Astrocyte (in vitro differentiated cells and primary cell): Measurements from ENCODE around the gene ITPK1. TPM values are rescaled to one million over a fixed set of nuclear protein-coding genes. Genes with fewer than 3 reads are reported as not detected.
A peak's percentile ranks its signal among the peaks of the same experiment; 100 is the strongest.

Source experiments
- DNase-seq: peaks from one replicate; pipeline ENCODE4 v3.0.0-alpha.2; 2010; ENCODE audit warnings: low read depth
- FAIRE-seq: peaks from 2 replicates; lab custom pipeline; 2011; peaks lifted over from hg19 to GRCh38; lab: Jason Lieb, UNC
- H2AFZ ChIP-seq: 2 replicates; pipeline ENCODE4 v1.6.0; 2012; ENCODE audit warnings: low read depth, low read length, inconsistent platforms
- H3K27ac ChIP-seq: 2 replicates; pipeline ENCODE4 v1.5.1; 2011; ENCODE audit warnings: low read depth, low read length, inconsistent platforms
- H3K27me3 ChIP-seq: 2 replicates; pipeline ENCODE4 v1.6.0; 2011; ENCODE audit warnings: low read length, inconsistent platforms; ENCODE audit not compliant: insufficient read depth
- H3K36me3 ChIP-seq: 2 replicates; pipeline ENCODE4 v1.5.1; 2011; ENCODE audit warnings: low read length, inconsistent platforms; ENCODE audit not compliant: insufficient read depth
- H3K4me1 ChIP-seq: 2 replicates; pipeline ENCODE4 v1.5.1; 2011; ENCODE audit warnings: low read length, inconsistent platforms; ENCODE audit not compliant: insufficient read depth
- H3K4me2 ChIP-seq: 2 replicates; pipeline ENCODE4 v1.6.0; 2012; ENCODE audit warnings: low read length, inconsistent platforms
- H3K4me3 ChIP-seq: 2 replicates; pipeline ENCODE4 v1.5.1; 2011; ENCODE audit warnings: low read depth, mild to moderate bottlenecking, low read length, inconsistent platforms; ENCODE audit not compliant: insufficient read depth
- H3K79me2 ChIP-seq: 2 replicates; pipeline ENCODE4 v1.6.0; 2012; ENCODE audit warnings: mild to moderate bottlenecking, low read length, inconsistent platforms; ENCODE audit not compliant: insufficient read depth
- H3K9ac ChIP-seq: 2 replicates; pipeline ENCODE4 v1.6.0; 2012; ENCODE audit warnings: mild to moderate bottlenecking, low read length, inconsistent platforms
- H3K9me3 ChIP-seq: 2 replicates; pipeline ENCODE4 v1.5.1; 2012; ENCODE audit warnings: low read depth, mild to moderate bottlenecking, low read length, inconsistent platforms; ENCODE audit not compliant: insufficient read depth
- H4K20me1 ChIP-seq: 2 replicates; pipeline ENCODE4 v1.6.0; 2012; ENCODE audit warnings: low read length, inconsistent platforms; ENCODE audit not compliant: insufficient read depth
- H3K27ac Mint-ChIP-seq: one replicate; pipeline ENCODE4 v1.8.0; 2021; ENCODE audit warnings: mild to moderate bottlenecking, mixed read lengths; ENCODE audit not compliant: unreplicated experiment
- H3K27me3 Mint-ChIP-seq: one replicate; pipeline ENCODE4 v1.8.0; 2021; ENCODE audit warnings: low read depth, mixed read lengths; ENCODE audit not compliant: unreplicated experiment
- H3K36me3 Mint-ChIP-seq: one replicate; pipeline ENCODE4 v1.8.0; 2021; ENCODE audit warnings: low read depth, mixed read lengths; ENCODE audit not compliant: unreplicated experiment
- H3K4me1 Mint-ChIP-seq: one replicate; pipeline ENCODE4 v1.8.0; 2021; ENCODE audit warnings: low read depth, mixed read lengths; ENCODE audit not compliant: unreplicated experiment
- H3K4me3 Mint-ChIP-seq: one replicate; pipeline ENCODE4 v1.8.0; 2021; ENCODE audit warnings: mild to moderate bottlenecking, moderate library complexity, mixed read lengths; ENCODE audit not compliant: unreplicated experiment
- H3K9me3 Mint-ChIP-seq: one replicate; pipeline ENCODE4 v1.8.0; 2021; ENCODE audit warnings: mild to moderate bottlenecking, mixed read lengths; ENCODE audit not compliant: unreplicated experiment
- CTCF ChIP-seq: IDR thresholded peaks from 2 replicates; pipeline ENCODE4 v1.5.1; 2011; ENCODE audit warnings: low read depth, mild to moderate bottlenecking, inconsistent platforms, low read length, moderate library complexity; ENCODE audit not compliant: insufficient read depth
- EZH2 ChIP-seq: IDR thresholded peaks from 2 replicates; pipeline ENCODE4 v1.6.1; 2012; ENCODE audit warnings: mild to moderate bottlenecking, low read length, inconsistent platforms; ENCODE audit not compliant: insufficient read depth
- total RNA-seq: library from RNA; stranded (reverse); gene quantifications from 2 replicates; pipeline ENCODE4 v1.2.1, GENCODE V29; 2021

Gene ITPK1
- total RNA-seq, 1 donor from 2014 or later: 13.0 TPM

- H3K9ac ChIP-seq: no peak overlapping the region
- no peak overlapping the region for H2AFZ ChIP-seq
- H3K79me2 ChIP-seq: no peaks in the 10 kb centered on the region
- Mint-ChIP-seq H3K27me3 (peaks cover 30% of the 10 kb centered on the region), H3K4me3 (no peak overlapping the region), H3K27ac (peak overlapping the region; percentile 75), H3K4me1 (peaks cover 5% of the 10 kb centered on the region), H3K9me3 (peaks cover 2% of the 10 kb centered on the region), H3K36me3 (no peaks in the 10 kb centered on the region)
- FAIRE-seq: no peak
- no peak for TF ChIP-seq EZH2
- TF ChIP-seq CTCF: no peak
- no peak overlapping the region for H3K4me2 ChIP-seq
- no peak overlapping the region for H3K4me3 ChIP-seq
- DNase-seq: peak; percentile 45
- H3K9me3 ChIP-seq: no peaks in the 10 kb centered on the region
- H3K27me3 ChIP-seq: peaks cover 3% of the 10 kb centered on the region
- peaks cover 8% of the 10 kb centered on the region for H4K20me1 ChIP-seq
- H3K36me3 ChIP-seq: peaks cover 2% of the 10 kb centered on the region
- H3K4me1 ChIP-seq: peaks cover 4% of the 10 kb centered on the region
- H3K27ac ChIP-seq: no peak overlapping the region
These were observed 169.5 kb downstream of the ITPK1 start for GRCh38 chr14:92945959-92946846.

GRCh38 chr14:92945544-92945943 lies 170.2 kb downstream of the ITPK1 start:
- no peak overlapping the region for H2AFZ ChIP-seq
- H4K20me1 ChIP-seq: peaks cover 8% of the 10 kb centered on the region
- DNase-seq (no peak), FAIRE-seq (no peak)
- peaks cover 3% of the 10 kb centered on the region for H3K27me3 ChIP-seq
- no peak overlapping the region for H3K4me3 Mint-ChIP-seq
- no peak overlapping the region for H3K4me2 ChIP-seq
- peaks cover 4% of the 10 kb centered on the region for H3K4me1 ChIP-seq
- no peaks in the 10 kb centered on the region for H3K36me3 Mint-ChIP-seq
- H3K9ac ChIP-seq: no peak overlapping the region
- H3K27ac Mint-ChIP-seq: no peak overlapping the region
- no peak overlapping the region for H3K4me3 ChIP-seq
- no peaks in the 10 kb centered on the region for H3K79me2 ChIP-seq
- TF ChIP-seq CTCF: no peak
- no peak for TF ChIP-seq EZH2
- H3K36me3 ChIP-seq: no peaks in the 10 kb centered on the region
- H3K27ac ChIP-seq: no peak overlapping the region
- H3K4me1 Mint-ChIP-seq: peaks cover 5% of the 10 kb centered on the region
- peaks cover 25% of the 10 kb centered on the region for H3K27me3 Mint-ChIP-seq
- H3K9me3 Mint-ChIP-seq: peaks cover 2% of the 10 kb centered on the region
- no peaks in the 10 kb centered on the region for H3K9me3 ChIP-seq

- no peaks in the 10 kb centered on the region for H3K36me3 Mint-ChIP-seq
- H3K9me3 ChIP-seq: no peaks in the 10 kb centered on the region
- H3K9ac ChIP-seq: no peak overlapping the region
- no peak overlapping the region for H3K4me3 Mint-ChIP-seq
- no peaks in the 10 kb centered on the region for H3K79me2 ChIP-seq
- H3K4me2 ChIP-seq: no peak overlapping the region
- H3K27ac ChIP-seq: no peak overlapping the region
- no peak overlapping the region for H2AFZ ChIP-seq
- no peak overlapping the region for H3K4me3 ChIP-seq
- FAIRE-seq: no peak
- H3K27ac Mint-ChIP-seq: no peak overlapping the region
- peaks cover 24% of the 10 kb centered on the region for H3K27me3 Mint-ChIP-seq
- no peaks in the 10 kb centered on the region for H3K27me3 ChIP-seq
- TF ChIP-seq CTCF (no peak), EZH2 (no peak)
- peaks cover 8% of the 10 kb centered on the region for H4K20me1 ChIP-seq
- no peaks in the 10 kb centered on the region for H3K36me3 ChIP-seq
- peaks cover 2% of the 10 kb centered on the region for H3K9me3 Mint-ChIP-seq
- DNase-seq: no peak
- peaks cover 4% of the 10 kb centered on the region for H3K4me1 ChIP-seq
- H3K4me1 Mint-ChIP-seq: peaks cover 5% of the 10 kb centered on the region
These were observed 170.7 kb downstream of the ITPK1 start for GRCh38 chr14:92944976-92945375.
